A549 treated with AZD2906 at 1 μM for 4 hours (cell line): ENCODE results near the gene ARHGAP4. TPM values are rescaled to one million over a fixed set of nuclear protein-coding genes. Genes with fewer than 3 reads are reported as not detected.

ENCODE experiments used
- total RNA-seq: library from RNA; stranded (reverse); fragments of 200-300 nt; extraction: Qiagen RNA extraction; gene quantifications from 5 replicates; pipeline ENCODE4 v1.2.3, GENCODE V29; 2022

ARHGAP4 gene
- total RNA-seq: 1.1 to 2.3 TPM (median 2.1 TPM) in 5 replicates

GRCh38 chrX:153925739-153926551 lies at the start of gene ARHGAP4:
Gene ARHGAP4 (minus strand): TSS chrX:153926264. CDS start chrX:153926202, 62 bp downstream.

GRCh38 chrX:153972368-153973126 lies 46.5 kb upstream of the ARHGAP4 start, which contains the start of gene TMEM187:
Gene TMEM187 (plus strand): TSS chrX:153972754. CDS start chrX:153982063, 9,309 bp downstream.

GRCh38 chrX:153971450-153972367 lies 45.6 kb upstream of the ARHGAP4 start, which contains the start of gene HCFC1:
Gene HCFC1 (minus strand): TSS chrX:153971818. CDS start chrX:153970840, 978 bp downstream.

GRCh38 chrX:153944140-153944799 lies 18.2 kb upstream of the ARHGAP4 start, which contains the start of gene RENBP:
Gene RENBP (minus strand): TSS chrX:153944643. CDS start chrX:153944610, 33 bp downstream.

GRCh38 chrX:153934762-153935325 lies 8.8 kb upstream of the ARHGAP4 start, which contains the start of gene NAA10:
Gene NAA10 (minus strand): TSS chrX:153935037. CDS start chrX:153934904, 133 bp downstream.

GRCh38 chrX:153903991-153904957 lies 21.8 kb downstream of the ARHGAP4 start, which contains the start of gene AVPR2:
Gene AVPR2 (plus strand): TSS chrX:153904673. CDS start chrX:153905146, 473 bp downstream.

GRCh38 chrX:153885968-153886903 lies 39.8 kb downstream of the ARHGAP4 start, which contains the start of gene L1CAM:
Gene L1CAM (minus strand): TSS chrX:153886173. CDS start chrX:153875836, 10,337 bp downstream.

Other genes with a start within 250 kb of the ARHGAP4 start
- 11.5 to 14.1 TPM (median 13.2 TPM) in 5 replicates for gene SLC6A8, start 238.3 kb downstream of the ARHGAP4 start, total RNA-seq
- gene BCAP31, start 201.9 kb downstream of the ARHGAP4 start, total RNA-seq: 372 to 463 TPM (median 375 TPM) in 5 replicates
- 2.6 to 4.2 TPM (median 3.9 TPM) in 5 replicates for gene ABCD1, start 201.4 kb downstream of the ARHGAP4 start, total RNA-seq
- gene PLXNB3, start 162.0 kb downstream of the ARHGAP4 start, total RNA-seq: 2.4 to 4.5 TPM (median 2.8 TPM) in 5 replicates
- gene SRPK3, start 145.2 kb downstream of the ARHGAP4 start, total RNA-seq: 0.03 to 0.11 TPM (median 0.06 TPM) in 3 of 5 replicates, not detected in the others
- gene IDH3G, start 131.9 kb downstream of the ARHGAP4 start, total RNA-seq: 61.9 to 65.9 TPM (median 63.5 TPM) in 5 replicates
- 359 to 445 TPM (median 413 TPM) in 5 replicates for gene SSR4, start 131.6 kb downstream of the ARHGAP4 start, total RNA-seq
- gene PDZD4, start 95.7 kb downstream of the ARHGAP4 start, total RNA-seq: 3.0 to 3.7 TPM (median 3.5 TPM) in 5 replicates
- gene L1CAM, start 40.1 kb downstream of the ARHGAP4 start, total RNA-seq: 18.4 to 20.7 TPM (median 20.2 TPM) in 5 replicates
- gene AVPR2, start 21.6 kb downstream of the ARHGAP4 start, total RNA-seq: 0.06 TPM in 1 of 5 replicates, not detected in the others
- 203 to 232 TPM (median 216 TPM) in 5 replicates for gene NAA10, start 8.8 kb upstream of the ARHGAP4 start, total RNA-seq
- gene RENBP, start 18.4 kb upstream of the ARHGAP4 start, total RNA-seq: 0.09 to 0.20 TPM (median 0.10 TPM) in 5 replicates
- 35.4 to 39.4 TPM (median 36.3 TPM) in 5 replicates for gene HCFC1, start 45.6 kb upstream of the ARHGAP4 start, total RNA-seq
- 4.5 to 6.7 TPM (median 5.5 TPM) in 5 replicates for gene TMEM187, start 46.5 kb upstream of the ARHGAP4 start, total RNA-seq
- 203 to 220 TPM (median 217 TPM) in 5 replicates for gene IRAK1, start 93.6 kb upstream of the ARHGAP4 start, total RNA-seq
- gene MECP2, start 171.5 kb upstream of the ARHGAP4 start, total RNA-seq: 18.6 to 21.3 TPM (median 20.3 TPM) in 5 replicates
- not detected in 5 replicates for gene OPN1LW, start 218.0 kb upstream of the ARHGAP4 start, total RNA-seq